GM12878 (cell line): Measurements from ENCODE around the gene SLC43A1. TPM values are rescaled to one million over a fixed set of nuclear protein-coding genes. Genes with fewer than 3 reads are reported as not detected.

ENCODE experiments used
- ATF7 ChIP-seq: fragments of 450-650 bp; IDR thresholded peaks from 2 replicates; pipeline ENCODE4 v1.6.1; 2016; ENCODE audit warnings: low read depth, mild to moderate bottlenecking
- CHD2 ChIP-seq: IDR thresholded peaks from 2 replicates; pipeline ENCODE4 v1.6.1; 2011; ENCODE audit warnings: low read depth, low read length, improper control_type of control experiment, borderline replicate concordance
- CREM ChIP-seq: IDR thresholded peaks from 2 replicates; pipeline ENCODE4 v1.6.1; 2014; ENCODE audit warnings: antibody characterized with exemption, low read depth
- DPF2 ChIP-seq: fragments of 450-650 bp; IDR thresholded peaks from 2 replicates; pipeline ENCODE4 v1.6.1; 2017; ENCODE audit warnings: mild to moderate bottlenecking
- ESRRA ChIP-seq: IDR thresholded peaks from 2 replicates; pipeline ENCODE4 v1.6.1; 2012; ENCODE audit warnings: mild to moderate bottlenecking, low read length, improper control_type of control experiment
- GABPA ChIP-seq: IDR thresholded peaks from 2 replicates; pipeline ENCODE4 v1.6.1; 2014; ENCODE audit warnings: antibody characterized with exemption, low read depth, mild to moderate bottlenecking, inconsistent platforms
- HCFC1 ChIP-seq: fragments of 150-350 bp; IDR thresholded peaks from 2 replicates; pipeline ENCODE4 v1.6.1; 2014; ENCODE audit warnings: low read length
- IKZF1 ChIP-seq: fragments of 450-650 bp; conservative IDR thresholded peaks from 2 replicates; pipeline ENCODE4 v1.6.1; 2017; ENCODE audit warnings: antibody characterized with exemption, mild to moderate bottlenecking
- IRF4 ChIP-seq: IDR thresholded peaks from 2 replicates; pipeline ENCODE4 v1.6.1; 2011; ENCODE audit warnings: low read depth, low read length
- KLF5 ChIP-seq: fragments of 450-650 bp; IDR thresholded peaks from 2 replicates; pipeline ENCODE4 v1.6.1; 2014; ENCODE audit warnings: mild to moderate bottlenecking; ENCODE audit not compliant: partially characterized antibody
- MTA2 ChIP-seq: fragments of 450-650 bp; IDR thresholded peaks from 2 replicates; pipeline ENCODE4 v1.6.1; 2016; ENCODE audit warnings: low read depth, mild to moderate bottlenecking, moderate library complexity
- NR2C2 ChIP-seq: IDR thresholded peaks from 2 replicates; pipeline ENCODE4 v1.6.1; 2011; ENCODE audit warnings: borderline replicate concordance, low read depth; ENCODE audit not compliant: control insufficient read depth, insufficient read length
- PAX5 ChIP-seq: IDR thresholded peaks from 2 replicates; pipeline ENCODE4 v1.6.1; 2011; ENCODE audit warnings: low read depth, low read length, borderline replicate concordance
- RAD21 ChIP-seq: IDR thresholded peaks from 2 replicates; pipeline ENCODE4 v1.6.1; 2011; ENCODE audit warnings: mild to moderate bottlenecking, low read depth, low read length, moderate library complexity; ENCODE audit not compliant: insufficient read depth
- RAD51 ChIP-seq: fragments of 450-650 bp; IDR thresholded peaks from 2 replicates; pipeline ENCODE4 v1.6.1; 2016; ENCODE audit warnings: moderate library complexity, mild to moderate bottlenecking, inconsistent platforms
- SPI1 ChIP-seq: IDR thresholded peaks from 2 replicates; pipeline ENCODE4 v1.6.1; 2011; ENCODE audit warnings: low read depth, mild to moderate bottlenecking, low read length, moderate library complexity, borderline replicate concordance; ENCODE audit not compliant: insufficient read depth
- STAT1 ChIP-seq: fragments of 450-650 bp; conservative IDR thresholded peaks from 2 replicates; pipeline ENCODE4 v1.6.1; 2014; ENCODE audit warnings: antibody characterized with exemption, mild to moderate bottlenecking
- TAF1 ChIP-seq: IDR thresholded peaks from 2 replicates; pipeline ENCODE4 v1.6.1; 2011; ENCODE audit warnings: mild to moderate bottlenecking, low read depth, low read length, borderline replicate concordance
- TBL1XR1 ChIP-seq: IDR thresholded peaks from 2 replicates; pipeline ENCODE4 v1.6.1; 2012; ENCODE audit warnings: low read depth, low read length, improper control_type of control experiment
- ZNF622 ChIP-seq: fragments of 450-650 bp; IDR thresholded peaks from 2 replicates; pipeline ENCODE4 v1.6.1; 2017; ENCODE audit warnings: mild to moderate bottlenecking, inconsistent platforms
- polyA plus RNA-seq, 11 experiments: library from polyadenylated mRNA; depleted of rRNA in 4 of 11; unstranded in 6 of 11; stranded (reverse) in 5 of 11; fragments of >200 nt; fragmentation: Nextera tagmentation in 4 of 11; fragmentation: Illumina TruSeq in 1 of 11; extraction: Ambion mirVana in 4 of 11; extraction: Trizol in 1 of 11; gene quantifications; 1 replicate in 1 of 11; 2 replicates in 10 of 11; pipeline versions ENCODE4 v1.2.1 to v1.2.3, GENCODE V29; 2011 to 2016; ENCODE audit warnings: inconsistent platforms in 2 of 11, missing spikeins in 2 of 11, low read depth in 1 of 11
- total RNA-seq, 4 experiments: library from RNA; depleted of rRNA in 3 of 4; stranded (reverse); fragments of >200 nt in 3 of 4; fragmentation: Illumina TruSeq in 1 of 4; extraction: Trizol in 1 of 4; gene quantifications; 2 replicates each; pipeline versions ENCODE4 v1.2.1 to v1.2.3, GENCODE V29; 2013 to 2021
- TF ChIP-seq, protein P1 (sequence below): IDR thresholded peaks from 2 replicates; pipeline ENCODE4 v1.6.1; 2011; ENCODE audit warnings: borderline replicate concordance, low read depth, mild to moderate bottlenecking, moderate library complexity, low read length; ENCODE audit not compliant: insufficient read depth, poor library complexity, severe bottlenecking
- TF ChIP-seq, protein P2 (sequence below): IDR thresholded peaks from 2 replicates; pipeline ENCODE4 v1.6.1; 2012; ENCODE audit warnings: low read depth, low read length, improper control_type of control experiment
- TF ChIP-seq, protein P3 (sequence below): fragments of 450-650 bp; IDR thresholded peaks from 2 replicates; pipeline ENCODE4 v1.6.1; 2017; ENCODE audit warnings: mild to moderate bottlenecking, moderate library complexity

Gene SLC43A1
- total and polyA plus RNA-seq, 10 of the 15 experiments (the other 5 are each of a cell fraction or from before 2014, with no cell fraction given): 1.0 to 17.8 (median 12.6) TPM

DNA sequence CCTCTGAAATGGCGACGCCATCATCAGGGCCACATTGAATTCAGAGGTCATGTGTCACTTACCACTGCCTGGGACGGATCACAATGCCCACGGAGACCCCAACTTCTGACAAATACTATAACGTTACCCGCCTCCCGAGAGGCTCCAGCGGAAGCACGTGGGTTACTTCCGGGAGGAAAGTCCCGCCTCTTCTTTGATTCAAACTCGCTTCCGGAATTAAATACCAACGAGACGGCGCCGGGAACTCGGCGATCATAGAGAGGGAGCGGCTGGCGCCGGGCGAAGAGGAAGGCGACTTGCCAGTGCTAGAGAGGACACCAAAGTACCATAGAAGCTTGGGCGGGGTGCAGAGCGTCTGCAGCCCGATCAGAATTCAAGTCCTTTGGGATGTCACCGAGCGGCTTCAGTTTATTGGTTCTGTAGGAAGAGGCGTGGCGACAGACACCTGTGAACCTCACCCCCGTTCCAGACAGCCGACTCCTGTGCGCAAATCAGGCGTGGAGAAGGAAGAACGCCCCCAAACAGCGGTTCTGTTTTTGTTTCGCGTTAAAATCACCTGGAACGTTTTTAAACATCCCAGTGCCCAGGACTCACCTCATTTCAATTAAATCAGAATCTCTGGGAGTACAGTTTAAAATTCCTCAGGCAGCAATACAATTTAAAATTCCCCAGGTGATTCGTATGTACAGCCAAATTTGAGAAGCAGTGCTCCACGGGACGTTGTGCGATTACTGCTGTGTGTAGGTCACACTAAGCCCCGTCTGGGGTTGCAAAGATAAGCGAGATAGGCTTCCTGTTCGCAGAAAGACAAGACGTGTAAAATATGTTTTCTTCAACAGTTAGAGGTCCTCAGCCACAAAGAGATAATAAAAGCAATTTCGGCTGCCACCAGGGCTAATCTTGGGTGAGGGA, 15.3 kb upstream of the SLC43A1 start, which contains the start of gene TIMM10 (continued):
- TF ChIP-seq, protein P1, sequence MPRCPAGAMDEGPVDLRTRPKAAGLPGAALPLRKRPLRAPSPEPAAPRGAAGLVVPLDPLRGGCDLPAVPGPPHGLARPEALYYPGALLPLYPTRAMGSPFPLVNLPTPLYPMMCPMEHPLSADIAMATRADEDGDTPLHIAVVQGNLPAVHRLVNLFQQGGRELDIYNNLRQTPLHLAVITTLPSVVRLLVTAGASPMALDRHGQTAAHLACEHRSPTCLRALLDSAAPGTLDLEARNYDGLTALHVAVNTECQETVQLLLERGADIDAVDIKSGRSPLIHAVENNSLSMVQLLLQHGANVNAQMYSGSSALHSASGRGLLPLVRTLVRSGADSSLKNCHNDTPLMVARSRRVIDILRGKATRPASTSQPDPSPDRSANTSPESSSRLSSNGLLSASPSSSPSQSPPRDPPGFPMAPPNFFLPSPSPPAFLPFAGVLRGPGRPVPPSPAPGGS: no peak
- peak; percentile 59 for TF ChIP-seq CREM
- no peak for TF ChIP-seq PAX5
- TF ChIP-seq STAT1: no peak
- TF ChIP-seq, protein P2, sequence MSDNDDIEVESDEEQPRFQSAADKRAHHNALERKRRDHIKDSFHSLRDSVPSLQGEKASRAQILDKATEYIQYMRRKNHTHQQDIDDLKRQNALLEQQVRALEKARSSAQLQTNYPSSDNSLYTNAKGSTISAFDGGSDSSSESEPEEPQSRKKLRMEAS: peak; percentile 94
- peak; percentile 64 for TF ChIP-seq HCFC1
- TF ChIP-seq ZNF622: no peak
- TF ChIP-seq TBL1XR1: 0 out of 2 replicates have a peak, but pooled peaks have one; percentile 10
- 0 out of 2 replicates have a peak, but pooled peaks have one; percentile 11 for TF ChIP-seq MTA2
- peak; percentile 82 for TF ChIP-seq CHD2
- TF ChIP-seq TAF1: peak; percentile 41; the same call in 1 of the 2 replicates
- TF ChIP-seq DPF2: no peak
- peak; percentile 60 for TF ChIP-seq KLF5
- TF ChIP-seq SPI1: peak; percentile 33; the same call in 1 of the 2 replicates
- peak; percentile 83 for TF ChIP-seq RAD51
- no peak for TF ChIP-seq RAD21
- peak; percentile 95 for TF ChIP-seq GABPA
- no peak for TF ChIP-seq IRF4
- no peak for TF ChIP-seq ESRRA
- TF ChIP-seq, protein P3, sequence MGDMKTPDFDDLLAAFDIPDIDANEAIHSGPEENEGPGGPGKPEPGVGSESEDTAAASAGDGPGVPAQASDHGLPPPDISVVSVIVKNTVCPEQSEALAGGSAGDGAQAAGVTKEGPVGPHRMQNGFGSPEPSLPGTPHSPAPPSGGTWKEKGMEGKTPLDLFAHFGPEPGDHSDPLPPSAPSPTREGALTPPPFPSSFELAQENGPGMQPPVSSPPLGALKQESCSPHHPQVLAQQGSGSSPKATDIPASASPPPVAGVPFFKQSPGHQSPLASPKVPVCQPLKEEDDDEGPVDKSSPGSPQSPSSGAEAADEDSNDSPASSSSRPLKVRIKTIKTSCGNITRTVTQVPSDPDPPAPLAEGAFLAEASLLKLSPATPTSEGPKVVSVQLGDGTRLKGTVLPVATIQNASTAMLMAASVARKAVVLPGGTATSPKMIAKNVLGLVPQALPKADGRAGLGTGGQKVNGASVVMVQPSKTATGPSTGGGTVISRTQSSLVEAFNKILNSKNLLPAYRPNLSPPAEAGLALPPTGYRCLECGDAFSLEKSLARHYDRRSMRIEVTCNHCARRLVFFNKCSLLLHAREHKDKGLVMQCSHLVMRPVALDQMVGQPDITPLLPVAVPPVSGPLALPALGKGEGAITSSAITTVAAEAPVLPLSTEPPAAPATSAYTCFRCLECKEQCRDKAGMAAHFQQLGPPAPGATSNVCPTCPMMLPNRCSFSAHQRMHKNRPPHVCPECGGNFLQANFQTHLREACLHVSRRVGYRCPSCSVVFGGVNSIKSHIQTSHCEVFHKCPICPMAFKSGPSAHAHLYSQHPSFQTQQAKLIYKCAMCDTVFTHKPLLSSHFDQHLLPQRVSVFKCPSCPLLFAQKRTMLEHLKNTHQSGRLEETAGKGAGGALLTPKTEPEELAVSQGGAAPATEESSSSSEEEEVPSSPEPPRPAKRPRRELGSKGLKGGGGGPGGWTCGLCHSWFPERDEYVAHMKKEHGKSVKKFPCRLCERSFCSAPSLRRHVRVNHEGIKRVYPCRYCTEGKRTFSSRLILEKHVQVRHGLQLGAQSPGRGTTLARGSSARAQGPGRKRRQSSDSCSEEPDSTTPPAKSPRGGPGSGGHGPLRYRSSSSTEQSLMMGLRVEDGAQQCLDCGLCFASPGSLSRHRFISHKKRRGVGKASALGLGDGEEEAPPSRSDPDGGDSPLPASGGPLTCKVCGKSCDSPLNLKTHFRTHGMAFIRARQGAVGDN: no peak
- peak; percentile 84 for TF ChIP-seq ATF7
- peak; percentile 81 for TF ChIP-seq IKZF1
- TF ChIP-seq NR2C2: no peak
